HuH-7.5 (cell line): ENCODE results near the gene IDH3A.
"Not testable (repeated sequence)": the region's sequence is repeated elsewhere in the genome, so short reads cannot be mapped to it uniquely, and the experiment has no call there.

ENCODE experiments used
- DNase-seq: peaks from one replicate; pipeline ENCODE4 v3.0.0; 2011; ENCODE audit warnings: low spot score

IDH3A gene

GRCh38 chr15:78129751-78130287 is 19.3 kb upstream of the IDH3A start:
- DNase-seq, result no peak

DNA sequence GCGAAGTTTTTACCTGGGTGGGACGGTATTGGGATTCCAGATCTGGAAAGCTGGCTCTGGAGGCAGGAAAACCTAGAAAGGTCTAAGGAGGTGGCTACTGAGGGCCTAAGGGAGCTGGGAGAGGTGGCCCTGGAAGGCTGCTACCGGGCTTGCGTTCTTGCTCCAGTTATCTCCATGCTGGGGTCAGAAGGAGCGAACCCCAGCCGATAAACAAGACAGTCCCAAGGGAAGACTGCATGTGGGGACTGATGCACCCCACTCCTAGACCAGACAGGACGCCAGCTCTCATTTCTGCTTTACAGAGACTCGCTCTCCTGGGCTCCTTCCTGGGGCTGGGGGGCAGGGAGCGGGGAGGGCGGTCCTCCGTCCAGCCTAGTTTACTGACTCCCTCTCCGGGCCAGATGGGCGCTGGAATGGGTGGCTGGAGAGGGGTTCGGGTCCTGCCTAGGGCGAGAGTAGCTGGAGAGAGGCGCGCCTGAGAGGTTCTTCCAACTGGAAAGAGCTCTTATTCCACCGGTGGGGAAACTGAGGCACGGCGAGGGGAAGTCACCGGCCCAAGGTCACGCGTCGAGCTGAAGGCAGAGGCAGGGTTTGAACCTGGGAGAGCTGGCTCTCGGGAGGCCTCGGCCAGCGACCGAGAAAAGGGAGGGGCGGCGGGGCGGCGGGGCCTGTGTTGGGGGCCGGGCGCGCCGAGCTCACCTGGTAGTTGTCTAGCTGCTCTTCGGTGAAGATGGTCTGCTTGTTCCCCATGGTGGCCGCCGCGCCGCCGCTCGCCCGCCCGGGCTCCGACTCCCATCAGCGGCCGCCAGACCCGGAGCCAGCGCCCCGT is 18.5 kb upstream of the IDH3A start:
- DNase-seq, result peak; percentile 35

GRCh38 chr15:78131295-78132061 is 17.7 kb upstream of the IDH3A start, which contains the start of gene CIB2:
Gene CIB2 (minus strand): TSS chr15:78131445. CDS start chr15:78131215, 230 bp downstream.
- DNase-seq, result peak; percentile 95

- DNase-seq, result no peak
These were observed 15.4 kb upstream of the IDH3A start for GRCh38 chr15:78133801-78134200.

DNA sequence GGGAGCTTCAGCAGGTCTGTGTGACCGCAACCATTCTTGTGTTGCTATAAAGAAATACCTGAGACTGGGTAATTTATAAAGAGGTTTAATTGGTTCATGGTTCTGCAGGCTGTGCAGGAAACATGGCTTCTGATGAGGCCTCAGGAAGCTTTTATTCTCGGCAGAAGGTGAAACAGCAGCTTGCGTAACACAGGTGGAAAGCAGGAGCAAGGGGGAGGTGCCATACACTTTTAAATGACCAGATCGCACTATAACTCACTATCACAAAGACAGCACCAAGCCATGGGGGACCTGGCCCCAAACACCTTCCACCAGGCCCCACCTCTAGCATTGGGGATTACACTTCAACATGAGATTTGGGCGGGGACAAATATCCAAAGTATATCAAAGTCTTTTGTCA is 9.6 kb upstream of the IDH3A start:
- DNase-seq, result no peak

GRCh38 chr15:78140292-78140691 is 8.9 kb upstream of the IDH3A start:
- DNase-seq, result no peak

GRCh38 chr15:78142332-78142731 is 6.8 kb upstream of the IDH3A start:
- no peak for DNase-seq

DNA sequence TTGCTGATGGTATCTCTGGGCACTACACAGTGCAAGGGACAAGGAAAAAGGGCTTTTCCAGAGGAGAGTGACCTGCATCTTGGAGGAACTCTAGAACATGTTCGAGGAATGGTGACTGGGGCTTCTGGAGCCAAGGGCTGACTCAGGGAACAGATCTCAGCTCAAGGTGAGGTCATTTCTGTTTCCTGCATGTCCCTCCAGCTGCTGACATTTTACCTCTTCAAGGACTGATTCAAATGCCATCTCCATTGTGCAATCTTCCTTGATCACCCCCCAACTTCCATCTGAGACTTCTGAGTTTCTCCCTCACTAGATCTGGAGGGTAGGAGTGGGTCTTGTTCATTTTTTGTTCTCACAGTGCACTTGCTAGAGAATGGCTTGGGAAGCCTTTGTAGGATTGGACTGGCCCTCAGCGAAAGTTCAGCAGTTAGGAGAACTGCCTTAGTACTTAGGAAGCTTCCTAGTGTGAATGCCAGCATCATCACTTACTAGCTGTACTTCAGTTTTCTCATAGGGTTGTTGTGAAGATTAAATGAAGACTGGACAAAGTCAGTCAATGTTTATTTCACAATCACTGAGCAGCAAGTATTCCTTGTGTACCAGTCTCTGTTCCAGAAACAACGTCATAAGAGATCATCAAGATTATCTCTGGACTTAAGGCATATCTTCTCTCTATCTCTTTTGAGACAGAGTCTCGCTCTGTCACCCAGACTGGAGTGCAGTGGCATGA is 2.6 kb upstream of the IDH3A start:
- no peak for DNase-seq

GRCh38 chr15:78147566-78147965 is 1.6 kb upstream of the IDH3A start:
- DNase-seq, result no peak

DNA sequence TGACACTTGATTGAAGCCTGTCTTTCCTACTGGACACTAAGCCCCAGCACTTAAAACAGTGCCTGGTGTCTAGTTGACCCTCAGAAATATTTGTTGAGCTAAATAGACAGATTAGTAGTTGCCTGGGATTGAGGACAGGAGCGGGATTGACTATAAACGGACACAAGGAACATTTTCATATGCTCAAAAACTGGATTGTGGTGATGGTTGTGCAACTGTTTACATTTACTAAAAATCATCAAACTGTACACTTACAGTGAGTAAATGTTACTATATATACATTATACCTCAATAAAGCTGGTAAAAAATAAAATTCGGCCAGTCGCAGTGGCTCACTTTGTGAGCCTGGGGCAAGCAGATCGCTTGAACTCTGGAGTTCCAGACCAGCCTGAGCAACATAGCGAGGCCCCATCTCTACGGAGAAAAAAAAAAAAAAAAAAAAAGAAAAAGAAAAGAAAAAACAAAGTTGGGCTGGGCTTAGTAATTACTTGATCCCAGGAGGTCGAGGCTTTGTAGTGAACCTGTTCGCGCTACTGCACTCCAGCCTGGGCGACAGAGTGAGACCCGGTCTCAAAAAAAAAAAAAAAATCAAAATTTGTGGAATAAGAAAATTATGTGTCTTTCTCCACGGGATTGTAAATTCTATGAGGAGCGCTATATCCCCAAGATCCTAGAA is 632 bp upstream of the IDH3A start:
- DNase-seq, result no peak

DNA sequence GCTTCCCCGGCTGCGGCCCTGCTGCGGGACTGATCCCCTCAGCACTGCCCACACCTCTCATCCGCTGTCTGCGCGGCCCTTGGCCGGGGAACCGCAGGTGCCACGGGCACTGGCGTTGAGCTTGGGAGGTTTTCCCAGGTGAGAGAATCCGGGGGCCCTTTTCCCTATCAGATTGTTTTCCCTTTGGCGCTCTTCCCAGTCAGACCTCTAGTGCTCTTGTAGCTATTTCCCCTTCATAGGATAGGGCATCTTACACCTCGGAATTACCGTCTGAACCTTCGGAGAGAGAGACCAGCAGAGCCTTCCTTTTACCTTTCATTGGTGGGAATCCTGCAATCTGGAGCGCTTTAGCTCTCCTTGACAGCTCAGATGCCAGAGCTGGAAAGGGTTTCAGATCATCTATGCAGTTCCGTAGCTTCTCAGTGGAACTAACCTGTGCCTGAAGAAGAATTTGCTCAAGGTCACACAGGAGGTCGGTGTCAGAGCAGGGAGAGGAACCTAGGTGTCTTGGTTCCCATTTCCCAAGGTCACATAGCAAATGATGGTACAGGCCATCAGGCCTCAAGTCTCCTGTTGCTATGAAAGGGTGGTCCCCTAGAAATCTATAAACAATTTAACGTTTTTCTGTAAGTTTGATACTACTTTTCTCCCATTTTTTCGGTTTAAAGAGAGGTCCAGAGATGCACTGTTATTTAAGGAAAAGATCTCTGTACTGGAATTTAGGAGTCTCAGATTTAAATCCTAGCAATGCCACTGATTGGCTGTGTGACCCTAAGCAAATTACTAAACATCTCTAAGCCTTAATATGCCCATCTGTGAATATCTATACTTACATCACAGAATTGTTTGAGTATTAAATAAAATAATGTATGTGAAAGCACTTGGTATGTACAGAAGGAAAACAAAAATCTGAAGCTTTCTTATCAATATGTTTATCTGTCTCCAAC is 916 bp downstream of the IDH3A start:
- DNase-seq, result peak; percentile 46

- DNase-seq, result not testable (repeated sequence)
These were observed 1.9 kb downstream of the IDH3A start for GRCh38 chr15:78151075-78151474.

GRCh38 chr15:78154955-78155354 is 5.8 kb downstream of the IDH3A start:
- DNase-seq, result no peak

DNA sequence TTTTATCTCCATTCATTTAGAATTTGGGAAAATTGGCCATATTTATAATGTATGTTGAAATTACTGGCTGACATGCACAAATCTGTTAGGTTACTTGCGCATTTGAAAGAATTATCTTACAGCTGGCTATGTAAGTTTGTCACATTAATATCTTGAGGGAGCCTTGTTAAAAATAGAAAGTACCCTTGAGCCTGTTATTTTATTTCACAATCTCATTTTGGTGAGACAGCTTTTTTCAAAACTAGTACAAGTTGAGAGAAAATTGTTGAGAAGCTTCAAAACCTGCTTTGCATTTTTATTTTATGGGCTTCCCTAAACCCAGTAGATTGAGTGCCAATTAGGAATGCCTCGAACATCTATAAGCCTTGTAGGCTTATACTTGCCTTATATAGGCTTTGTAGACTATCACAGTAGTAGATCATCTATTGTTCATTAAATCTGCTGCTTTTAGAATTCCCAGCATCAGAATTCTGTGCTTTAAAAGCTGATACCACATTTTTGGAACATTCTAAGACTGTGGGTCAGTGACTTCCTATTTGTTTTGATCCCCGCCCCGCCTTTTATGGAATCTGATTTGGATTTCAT is 6.3 kb downstream of the IDH3A start:
- DNase-seq, result no peak

GRCh38 chr15:78156653-78157052 is 7.5 kb downstream of the IDH3A start:
- DNase-seq, result no peak

GRCh38 chr15:78157203-78157602 is 8.0 kb downstream of the IDH3A start:
- no peak for DNase-seq

DNA sequence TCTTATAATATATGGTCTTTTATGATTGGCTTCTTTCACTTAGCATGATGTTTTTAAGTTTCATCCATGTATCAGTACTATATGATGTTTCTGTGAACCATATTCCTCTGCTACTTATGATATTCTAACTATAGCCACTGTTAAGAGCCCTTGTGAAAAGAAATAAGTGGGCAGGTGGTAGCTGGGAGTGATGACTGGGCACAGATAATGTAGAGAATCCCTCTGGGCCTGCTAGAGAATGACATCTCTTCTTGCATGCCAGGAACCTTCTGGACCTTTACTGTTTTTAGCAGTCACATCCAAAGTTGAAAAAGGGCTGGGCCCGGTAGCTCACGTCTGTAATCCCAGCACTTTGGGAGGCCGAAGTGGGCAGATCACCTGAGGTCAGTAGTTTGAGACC is 10.2 kb downstream of the IDH3A start:
- no peak for DNase-seq

DNA sequence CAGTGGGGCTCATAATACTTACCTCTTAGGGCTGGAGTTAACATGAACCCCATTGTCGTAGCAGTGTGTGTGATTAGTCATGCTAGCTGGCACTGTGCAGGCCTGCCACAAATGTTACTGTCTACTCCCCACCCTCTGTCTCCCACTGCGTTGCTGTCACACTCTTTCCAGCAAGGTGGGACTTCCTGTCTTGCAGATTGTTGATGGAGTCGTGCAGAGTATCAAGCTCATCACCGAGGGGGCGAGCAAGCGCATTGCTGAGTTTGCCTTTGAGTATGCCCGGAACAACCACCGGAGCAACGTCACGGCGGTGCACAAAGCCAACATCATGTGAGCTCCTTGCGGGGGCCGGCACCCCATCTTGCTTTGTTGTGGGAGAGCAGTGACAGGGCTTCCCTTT is 12.9 kb downstream of the IDH3A start:
- DNase-seq, result no peak

GRCh38 chr15:78164010-78164409 is 14.8 kb downstream of the IDH3A start:
- no peak for DNase-seq

DNA sequence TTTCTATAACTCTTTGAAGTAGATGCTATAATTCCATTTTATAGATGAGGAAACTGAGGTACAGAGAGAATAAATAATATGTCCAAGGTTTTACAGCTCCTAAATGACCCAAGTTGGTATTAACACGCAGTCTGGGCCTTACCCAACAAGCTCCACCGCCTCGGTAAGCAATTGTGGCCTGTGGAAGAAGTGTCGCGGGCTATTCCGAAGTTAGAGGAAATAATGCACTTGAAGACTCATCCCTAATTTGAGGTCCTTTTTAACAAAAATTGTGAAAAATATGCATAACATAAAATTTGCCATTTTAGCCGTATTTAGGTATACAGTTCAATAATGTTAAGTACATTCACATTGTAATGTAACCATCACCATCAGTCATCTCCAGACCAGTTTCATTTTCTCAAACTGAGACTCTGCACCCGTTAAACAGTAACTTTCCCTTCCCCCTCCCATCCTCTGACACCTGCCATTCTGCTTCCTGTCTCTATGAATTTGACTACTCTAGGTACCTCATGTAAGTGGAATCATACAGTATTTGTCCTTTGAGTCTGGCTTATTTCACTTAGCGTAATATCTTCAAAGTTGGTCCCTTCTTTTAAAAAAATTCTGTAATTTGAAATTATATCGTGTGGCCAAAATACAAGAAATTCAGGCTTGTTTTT is 18.2 kb downstream of the IDH3A start:
- no peak for DNase-seq
